Skeletal muscle cell (primary cell): ENCODE results near the gene ATRNL1.

Experiments
- DNase-seq: peaks from one replicate; pipeline ENCODE4 v3.0.0-alpha.2; 2010; ENCODE audit warnings: low read depth
- H3K4me3 ChIP-seq: 2 replicates; pipeline ENCODE4 v1.5.1; 2011; ENCODE audit warnings: low read depth, mild to moderate bottlenecking, control low read depth, low read length, moderate library complexity

The ATRNL1 gene

GRCh38 chr10:115981081-115981480, 887.9 kb downstream of the ATRNL1 start:
- DNase-seq = no peak
- H3K4me3 ChIP-seq = peak overlapping the region; percentile 10

GRCh38 chr10:115982076-115982475, 888.9 kb downstream of the ATRNL1 start:
- no peak for DNase-seq
- H3K4me3 ChIP-seq = no peak overlapping the region

GRCh38 chr10:115982526-115982925, 889.4 kb downstream of the ATRNL1 start:
- no peak for DNase-seq
- no peak overlapping the region for H3K4me3 ChIP-seq

DNA sequence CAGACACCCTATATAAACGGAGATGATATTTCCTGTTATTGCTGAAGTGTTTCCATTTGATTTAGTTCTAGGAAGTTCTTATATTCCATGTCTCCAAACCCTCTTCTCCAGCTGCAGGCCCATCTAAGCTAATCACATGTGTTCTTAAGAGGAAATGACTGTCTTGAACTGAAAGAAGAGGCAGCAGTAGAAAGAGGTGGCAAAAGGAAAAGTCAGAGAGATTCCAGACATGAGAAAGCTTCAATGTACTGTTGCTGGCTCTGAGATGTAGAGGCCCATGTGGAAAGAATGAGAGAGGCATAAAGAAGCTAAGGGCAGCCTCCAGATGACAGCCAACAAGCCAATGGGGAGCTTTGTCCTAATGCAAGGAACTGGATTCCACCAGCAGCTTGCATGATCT, 892.6 kb downstream of the ATRNL1 start:
- H3K4me3 ChIP-seq = no peak overlapping the region
- no peak for DNase-seq

GRCh38 chr10:115988380-115988779, 895.2 kb downstream of the ATRNL1 start:
- no peak overlapping the region for H3K4me3 ChIP-seq
- no peak for DNase-seq

GRCh38 chr10:115989621-115990020, 896.5 kb downstream of the ATRNL1 start:
- DNase-seq = no peak
- H3K4me3 ChIP-seq = no peak overlapping the region

DNA sequence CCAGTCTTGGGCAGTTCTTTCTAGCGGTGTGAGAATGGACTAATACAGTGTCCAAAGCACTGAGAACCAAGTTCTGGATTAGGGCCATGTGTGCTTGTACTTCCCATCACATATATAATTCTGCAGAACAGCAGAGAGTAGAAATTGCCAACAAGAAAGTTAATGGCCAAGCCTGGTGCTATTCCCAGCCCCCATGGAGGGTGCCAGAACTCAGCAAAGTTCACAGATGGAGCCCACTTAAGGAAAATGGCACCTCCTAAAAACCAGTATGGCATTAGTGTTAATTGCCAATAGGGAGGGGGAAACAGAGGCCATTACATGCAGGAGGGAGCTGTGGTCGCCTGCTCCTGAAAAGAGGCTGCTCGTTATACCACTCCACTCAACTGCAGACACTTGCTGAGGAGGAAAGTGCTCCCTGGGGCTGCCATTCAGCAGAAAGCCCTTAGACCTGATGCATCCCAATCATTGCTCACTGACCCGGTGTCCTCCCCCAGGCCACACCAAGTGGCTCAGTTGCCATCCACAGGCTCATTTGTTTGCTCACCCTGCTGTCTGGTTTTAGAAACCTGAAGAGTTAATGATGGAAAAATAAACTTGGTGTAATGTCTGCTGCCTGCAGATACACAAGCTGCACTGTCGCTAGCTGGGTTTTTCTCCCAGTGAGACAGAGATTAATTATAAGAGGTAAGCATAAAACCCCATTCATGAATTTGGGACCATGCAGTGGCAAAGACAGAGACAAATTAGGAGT, 899.2 kb downstream of the ATRNL1 start:
- no peak for DNase-seq
- no peak overlapping the region for H3K4me3 ChIP-seq

GRCh38 chr10:115996031-115996430, 902.9 kb downstream of the ATRNL1 start:
- no peak for DNase-seq
- no peak overlapping the region for H3K4me3 ChIP-seq

GRCh38 chr10:115998301-115998700, 905.1 kb downstream of the ATRNL1 start:
- DNase-seq = no peak

More at GRCh38 chr10:115998301-115998700, 905.1 kb downstream of the ATRNL1 start:
- no peak overlapping the region for H3K4me3 ChIP-seq
